H1 (cell line): ENCODE measurements around the gene PLCXD1.

Source experiments
- ATF3 ChIP-seq: IDR thresholded peaks from 2 replicates; pipeline ENCODE4 v1.6.1; 2011; ENCODE audit warnings: low read depth, mild to moderate bottlenecking, low read length; ENCODE audit not compliant: insufficient read depth
- CEBPB ChIP-seq: IDR thresholded peaks from 2 replicates; pipeline ENCODE4 v1.6.1; 2012; ENCODE audit warnings: low read depth, low read length
- CTCF ChIP-seq, 3 experiments: IDR thresholded peaks; 1 replicate in 2 of 3; 2 replicates in 1 of 3; pipeline versions ENCODE4 v1.5.1 to v1.6.1; 2011; ENCODE audit warnings: low read length in 3 of 3, mild to moderate bottlenecking in 3 of 3, inconsistent platforms in 2 of 3, low read depth in 1 of 3, moderate library complexity in 1 of 3; ENCODE audit not compliant: insufficient read depth in 1 of 3; ENCODE audit errors: control extremely low read depth in 1 of 3
- HDAC2 ChIP-seq, 2 experiments: fragments of 300-600 bp in 1 of 2; sonication (generic) in 1 of 2; IDR thresholded peaks; 2 replicates each; pipeline ENCODE4 v1.6.1; 2011 to 2012; ENCODE audit warnings: low read depth in 2 of 2, low read length in 2 of 2, mild to moderate bottlenecking in 2 of 2, moderate library complexity in 2 of 2, borderline replicate concordance in 1 of 2, inconsistent platforms in 1 of 2
- JUN ChIP-seq: IDR thresholded peaks from 2 replicates; pipeline ENCODE4 v1.6.1; 2011; ENCODE audit warnings: low read depth, mild to moderate bottlenecking, improper control_type of control experiment, low read length
- MAX ChIP-seq: IDR thresholded peaks from 2 replicates; pipeline ENCODE4 v1.6.1; 2012; ENCODE audit warnings: inconsistent platforms
- NRF1 ChIP-seq: IDR thresholded peaks from 2 replicates; pipeline ENCODE4 v1.6.1; 2011; ENCODE audit warnings: mild to moderate bottlenecking, low read depth, low read length, improper control_type of control experiment
- POLR2AphosphoS5 ChIP-seq: IDR thresholded peaks from 2 replicates; pipeline ENCODE4 v1.6.1; 2011; ENCODE audit warnings: low read depth, low read length
- RAD21 ChIP-seq, 2 experiments: IDR thresholded peaks in 1 of 2; conservative IDR thresholded peaks in 1 of 2; 2 replicates each; pipeline ENCODE4 v1.6.1; 2011; ENCODE audit warnings: low read depth in 2 of 2, low read length in 2 of 2, improper control_type of control experiment in 1 of 2, inconsistent platforms in 1 of 2, mild to moderate bottlenecking in 1 of 2, moderate library complexity in 1 of 2
- RFX5 ChIP-seq: IDR thresholded peaks from 2 replicates; pipeline ENCODE4 v1.6.1; 2011; ENCODE audit warnings: low read depth, low read length, improper control_type of control experiment, borderline replicate concordance
- TAF1 ChIP-seq: IDR thresholded peaks from 2 replicates; pipeline ENCODE4 v1.6.1; 2011; ENCODE audit warnings: mild to moderate bottlenecking, low read depth, low read length
- TCF12 ChIP-seq: IDR thresholded peaks from 2 replicates; pipeline ENCODE4 v1.6.1; 2011; ENCODE audit warnings: low read depth, mild to moderate bottlenecking, low read length

DNA sequence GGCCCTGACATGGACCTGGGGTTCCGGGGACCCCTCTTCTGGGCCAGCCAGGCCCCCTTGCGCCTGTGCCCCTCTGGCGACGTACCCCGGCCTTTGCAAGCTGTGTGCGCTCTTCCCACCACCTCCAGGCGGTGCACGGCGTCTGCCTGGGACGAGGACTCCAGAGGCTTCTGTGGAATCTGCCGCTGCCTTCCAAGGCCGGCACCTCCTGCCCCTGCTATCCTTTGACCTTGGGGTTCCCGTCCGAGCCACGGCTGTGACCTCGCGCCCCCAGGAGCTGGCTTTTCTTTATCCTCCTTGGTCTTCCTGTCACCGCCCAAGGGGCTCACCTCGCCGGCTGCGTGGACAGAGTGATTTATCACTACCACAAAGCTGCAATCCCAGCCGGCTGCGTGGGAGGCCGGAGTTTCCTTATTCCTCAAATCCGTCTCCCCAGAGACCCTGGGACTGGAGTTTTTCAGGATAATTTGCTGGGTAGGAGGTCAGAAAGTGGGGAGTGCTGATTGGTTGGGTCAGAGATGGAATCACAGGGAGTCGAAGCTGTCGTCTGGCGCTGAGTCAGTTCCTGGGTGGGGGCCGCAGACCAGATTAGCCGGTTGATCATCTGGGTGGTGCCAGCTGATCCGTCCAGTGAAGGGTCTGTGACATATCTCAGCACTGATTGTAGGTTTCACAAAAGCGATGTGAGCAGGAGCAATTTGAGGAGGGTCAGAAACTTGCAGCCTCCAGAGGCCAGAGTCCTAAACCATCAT, 19.8 kb upstream of the PLCXD1 start:
- TF ChIP-seq CTCF (IDR thresholded peaks at IDR 0.05; ENCODE audit: control extremely low read depth in 1 of 3, insufficient read depth in 1 of 3, low read depth in 1 of 3, low read length in 3 of 3) (no peak), ATF3 (no peak), NRF1 (no peak), CEBPB (no peak), POLR2AphosphoS5 (no peak), TAF1 (no peak), RFX5 (no peak), HDAC2 (IDR thresholded peaks at IDR 0.05; ENCODE audit: borderline replicate concordance in 1 of 2, low read depth in 2 of 2, low read length in 2 of 2) (no peak), MAX (no peak), JUN (no peak), RAD21 (IDR thresholded peaks at IDR 0.05 in 1 of 2, conservative IDR thresholded peaks at IDR 0.05 in 1 of 2; ENCODE audit: low read depth in 2 of 2, low read length in 2 of 2) (peak in 1 of 2 experiments; percentile 30; a peak in 1 of 4 replicates), TCF12 (no peak)
